Sigmoid colon (tissue), 3 donors: ENCODE measurements around the gene ASPSCR1.

ENCODE experiments used
- POLR2A ChIP-seq, 2 donors: fragments of 450-650 bp; IDR thresholded peaks; one replicate each; pipeline ENCODE4 v1.6.1; 2016; ENCODE audit warnings: antibody characterized with exemption in 2 of 2, mild to moderate bottlenecking in 2 of 2, moderate library complexity in 2 of 2
- TF ChIP-seq, protein P1 (sequence below), 4 experiments: fragments of 450-650 bp in 3 of 4; fragments of 200-600 bp in 1 of 4; IDR thresholded peaks; one replicate each; pipeline ENCODE4 v1.5.1; 2016 to 2019; ENCODE audit warnings: antibody characterized with exemption in 4 of 4, mild to moderate bottlenecking in 3 of 4, moderate library complexity in 2 of 4

DNA sequence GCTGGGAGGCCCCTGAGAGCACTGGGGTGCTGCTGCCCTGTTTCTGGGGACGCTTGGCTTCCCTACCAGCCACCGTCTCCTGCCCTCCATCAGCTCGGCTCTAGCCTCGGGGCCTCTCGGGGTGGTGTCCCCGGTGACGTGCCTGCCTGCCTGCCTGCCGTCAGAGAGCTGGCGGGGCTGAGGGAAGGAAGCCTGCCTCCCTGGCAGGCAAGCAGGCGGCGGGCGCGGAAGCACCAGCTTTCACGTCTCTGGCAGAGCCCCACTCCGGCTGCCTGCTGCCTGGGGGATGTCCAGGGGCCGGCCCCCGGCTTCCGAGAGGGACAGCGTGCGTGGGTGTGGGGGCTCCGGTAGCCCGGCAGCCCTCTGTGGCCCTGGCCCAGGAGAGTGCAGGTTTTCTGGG lies 35.9 kb downstream of the ASPSCR1 start:
- TF ChIP-seq, protein P1, sequence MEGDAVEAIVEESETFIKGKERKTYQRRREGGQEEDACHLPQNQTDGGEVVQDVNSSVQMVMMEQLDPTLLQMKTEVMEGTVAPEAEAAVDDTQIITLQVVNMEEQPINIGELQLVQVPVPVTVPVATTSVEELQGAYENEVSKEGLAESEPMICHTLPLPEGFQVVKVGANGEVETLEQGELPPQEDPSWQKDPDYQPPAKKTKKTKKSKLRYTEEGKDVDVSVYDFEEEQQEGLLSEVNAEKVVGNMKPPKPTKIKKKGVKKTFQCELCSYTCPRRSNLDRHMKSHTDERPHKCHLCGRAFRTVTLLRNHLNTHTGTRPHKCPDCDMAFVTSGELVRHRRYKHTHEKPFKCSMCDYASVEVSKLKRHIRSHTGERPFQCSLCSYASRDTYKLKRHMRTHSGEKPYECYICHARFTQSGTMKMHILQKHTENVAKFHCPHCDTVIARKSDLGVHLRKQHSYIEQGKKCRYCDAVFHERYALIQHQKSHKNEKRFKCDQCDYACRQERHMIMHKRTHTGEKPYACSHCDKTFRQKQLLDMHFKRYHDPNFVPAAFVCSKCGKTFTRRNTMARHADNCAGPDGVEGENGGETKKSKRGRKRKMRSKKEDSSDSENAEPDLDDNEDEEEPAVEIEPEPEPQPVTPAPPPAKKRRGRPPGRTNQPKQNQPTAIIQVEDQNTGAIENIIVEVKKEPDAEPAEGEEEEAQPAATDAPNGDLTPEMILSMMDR (IDR thresholded peaks at IDR 0.05) = no peak
- TF ChIP-seq POLR2A (IDR thresholded peaks at IDR 0.05) = no peak
